ENCODE results near the gene FBXW7.

The FBXW7 gene

DNA sequence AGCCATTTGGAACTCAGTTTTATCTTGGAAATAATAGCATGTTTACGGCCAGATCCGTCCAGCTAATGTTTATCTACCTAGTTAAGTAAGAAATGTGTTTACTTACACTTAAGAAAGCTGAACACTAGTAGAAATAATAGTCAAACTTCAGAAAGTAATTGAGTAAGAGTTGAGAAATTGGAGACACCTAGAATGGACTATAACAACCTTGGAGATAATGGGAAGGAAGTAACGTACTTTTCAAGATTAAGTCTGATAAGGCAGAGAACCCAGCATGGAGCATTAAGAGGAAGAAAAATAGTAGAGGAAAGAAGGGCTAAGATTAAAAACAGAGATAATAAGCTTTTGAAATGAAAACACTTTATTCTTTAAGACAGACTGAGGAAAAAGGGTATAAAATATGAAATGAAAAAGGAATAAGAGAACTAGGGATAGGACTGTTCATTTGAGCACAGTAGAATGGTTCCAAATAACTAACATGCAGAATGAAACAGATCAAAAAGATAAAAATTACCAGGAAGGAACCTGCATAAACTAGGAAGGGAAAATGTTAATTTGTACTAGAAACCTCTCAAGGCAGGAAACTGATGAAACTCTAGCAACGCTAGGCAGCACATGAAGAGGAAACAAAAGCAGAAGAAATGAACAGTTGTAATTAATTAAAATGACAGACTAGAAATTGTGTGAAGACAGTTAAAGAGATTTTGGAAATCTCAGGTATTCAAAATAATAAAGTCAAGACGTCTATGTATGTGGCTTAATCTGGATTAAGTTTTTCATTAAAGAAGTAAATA is 71.7 kb downstream of the FBXW7 start:
- DNase-seq: no peak

- no peak for DNase-seq
Measured at GRCh38 chr4:152463562-152463961, 72.3 kb downstream of the FBXW7 start.

- DNase-seq: no peak
Measured at GRCh38 chr4:152462695-152463094, 73.2 kb downstream of the FBXW7 start.

GRCh38 chr4:152462047-152462446 is 73.8 kb downstream of the FBXW7 start:
- DNase-seq: no peak

GRCh38 chr4:152460488-152460887 is 75.4 kb downstream of the FBXW7 start:
- peak; percentile 36 for DNase-seq

DNA sequence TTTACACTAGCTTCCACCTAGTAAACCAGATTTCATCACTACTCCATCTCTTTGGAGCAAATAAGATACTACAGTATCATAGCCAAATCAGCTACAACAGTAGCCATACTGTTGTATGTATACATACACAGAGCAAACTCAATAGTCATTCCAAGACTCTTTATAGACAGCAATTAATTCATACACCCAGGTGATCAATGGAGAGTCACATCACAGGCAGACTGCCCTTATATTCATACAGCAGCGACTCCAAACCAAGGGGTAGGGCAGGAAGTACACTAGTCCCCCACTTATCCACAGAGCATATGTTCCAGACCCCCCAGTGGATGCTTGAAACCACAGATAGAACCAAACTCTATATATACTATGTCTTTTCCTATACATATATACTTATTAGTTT is 76.6 kb downstream of the FBXW7 start:
- DNase-seq: no peak

GRCh38 chr4:152458801-152459302 is 77.0 kb downstream of the FBXW7 start:
- DNase-seq: no peak

GRCh38 chr4:152456609-152457008 is 79.3 kb downstream of the FBXW7 start:
- no peak for DNase-seq

- DNase-seq: no peak
Measured at GRCh38 chr4:152455311-152455710, 80.6 kb downstream of the FBXW7 start.

- no peak for DNase-seq
Measured at GRCh38 chr4:152454398-152455011, 81.4 kb downstream of the FBXW7 start.

DNA sequence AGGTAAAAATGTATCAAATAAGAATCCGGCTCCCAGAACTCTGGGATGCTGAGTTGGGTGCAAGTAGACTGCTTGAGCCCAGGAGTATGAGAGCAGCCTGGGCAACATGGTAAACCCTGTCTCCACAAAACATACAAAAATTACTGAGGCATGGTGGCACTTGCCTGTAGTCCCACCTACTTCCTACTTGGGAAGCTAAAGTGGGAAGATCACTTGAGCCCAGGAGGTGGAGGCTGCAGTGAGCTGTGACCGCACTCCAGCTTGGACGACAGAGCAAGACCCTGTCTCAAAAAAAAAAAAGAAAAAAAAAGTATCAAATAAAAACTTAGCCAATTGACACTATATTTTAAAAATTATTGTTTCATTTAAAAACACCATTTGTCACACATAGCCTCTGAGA is 84.4 kb downstream of the FBXW7 start:
- DNase-seq: no peak

DNA sequence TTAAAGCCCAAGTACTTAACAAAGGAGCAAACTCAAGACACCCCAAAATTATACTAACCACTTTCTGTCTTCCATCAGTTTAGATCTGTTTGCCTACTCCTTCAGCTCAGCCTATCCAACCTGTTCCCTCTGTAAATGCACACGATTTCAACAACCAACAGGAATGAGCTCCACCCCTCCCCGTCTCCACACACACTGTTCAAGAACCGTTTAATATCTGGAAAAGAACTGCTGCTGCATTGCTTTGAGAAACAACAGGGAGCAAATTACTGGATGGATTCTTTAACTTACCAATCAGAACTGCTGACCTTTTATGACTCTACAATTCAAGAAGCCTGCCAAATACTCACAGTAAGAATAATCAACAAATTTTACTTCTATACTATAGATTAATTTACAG is 87.0 kb downstream of the FBXW7 start:
- DNase-seq: no peak

DNA sequence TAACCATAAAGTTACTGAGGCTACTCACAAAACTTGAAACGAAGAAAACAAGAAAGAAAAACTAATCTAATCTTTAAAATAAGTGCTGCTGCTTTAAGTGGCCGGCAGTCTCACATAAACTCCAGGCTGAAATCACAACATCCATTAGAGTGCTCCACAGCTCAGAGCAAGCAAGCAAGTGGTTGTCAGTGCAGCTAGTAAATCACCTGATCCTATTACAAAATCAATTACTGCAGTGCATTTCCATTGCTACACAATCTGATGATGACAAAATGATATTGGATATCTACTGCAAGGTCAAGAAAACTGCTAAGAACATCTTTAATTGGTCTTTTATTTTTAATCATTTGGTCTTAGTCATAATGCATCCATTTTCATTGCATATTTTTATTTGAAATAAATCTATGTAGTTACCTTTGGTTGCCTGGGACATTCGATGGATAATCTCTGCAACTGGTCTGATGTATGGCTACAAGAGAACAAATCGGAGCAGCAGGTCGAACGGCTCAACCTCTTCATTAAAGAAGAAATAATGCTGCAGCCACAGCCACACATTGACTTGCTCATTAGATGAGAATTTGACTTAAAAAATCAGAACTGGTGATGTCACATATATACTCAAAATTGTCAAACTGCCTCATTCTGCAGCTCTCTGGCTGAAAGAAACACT is 87.7 kb downstream of the FBXW7 start:
- DNase-seq: no peak

DNA sequence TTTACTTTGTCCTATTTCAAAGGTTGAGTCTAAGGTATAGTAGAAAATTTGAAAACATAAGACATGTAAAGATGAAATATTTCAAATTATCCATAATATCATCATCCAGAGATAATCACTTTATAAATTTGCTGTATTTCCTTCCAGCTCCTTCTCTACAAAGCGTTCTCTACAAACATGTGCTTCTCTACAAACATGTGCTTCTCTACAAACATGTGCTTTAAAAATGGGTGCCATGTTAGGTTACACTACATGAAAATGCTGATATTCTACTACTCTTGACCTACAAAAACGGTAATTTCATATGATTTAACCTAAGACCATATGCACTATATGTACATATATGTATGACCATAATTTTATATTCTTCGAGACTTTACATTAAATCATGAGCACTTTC is 92.0 kb downstream of the FBXW7 start:
- no peak for DNase-seq

DNA sequence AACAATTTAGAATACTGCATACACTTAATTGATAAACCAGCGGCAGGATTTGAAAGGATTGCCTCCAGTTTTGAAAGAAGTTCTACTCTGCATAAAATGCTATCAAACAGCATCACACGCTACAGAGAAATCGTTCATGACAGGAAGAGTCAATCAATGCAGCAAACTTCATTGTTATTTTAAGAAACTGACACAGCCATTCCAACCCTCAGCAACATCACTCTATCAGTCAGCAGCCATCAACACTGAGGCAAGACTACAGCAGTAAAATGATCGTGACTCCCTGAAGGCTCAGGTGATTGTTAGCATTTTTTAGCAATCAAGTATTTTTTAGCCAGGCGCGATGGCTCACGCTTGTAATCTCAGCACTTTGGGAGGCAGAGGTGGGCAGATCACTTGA is 98.3 kb downstream of the FBXW7 start:
- DNase-seq: no peak

- no peak for DNase-seq
Measured at GRCh38 chr4:152436384-152436783, 99.5 kb downstream of the FBXW7 start.

DNA sequence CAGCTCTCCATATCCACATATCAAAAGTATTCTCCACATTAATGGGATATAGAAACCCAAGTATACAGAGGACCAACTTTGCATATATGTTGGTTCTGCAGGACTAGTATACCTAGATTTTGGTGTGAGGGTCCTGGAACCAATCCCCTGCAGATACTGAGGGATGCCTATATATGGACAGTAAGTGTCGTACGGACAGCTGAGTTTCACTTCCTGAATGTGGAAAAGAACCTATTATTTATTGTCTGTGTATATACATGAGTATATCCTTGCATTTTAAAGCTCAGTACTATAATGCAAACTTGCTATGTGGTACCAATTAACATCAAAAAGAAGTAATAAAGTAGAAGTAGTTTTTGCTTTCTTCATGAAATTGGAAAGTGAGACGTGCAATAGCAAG is 101.9 kb downstream of the FBXW7 start:
- DNase-seq: no peak

GRCh38 chr4:152431784-152432183 is 104.1 kb downstream of the FBXW7 start:
- no peak for DNase-seq

- DNase-seq: no peak
Measured at GRCh38 chr4:152431291-152431690, 104.6 kb downstream of the FBXW7 start.

DNA sequence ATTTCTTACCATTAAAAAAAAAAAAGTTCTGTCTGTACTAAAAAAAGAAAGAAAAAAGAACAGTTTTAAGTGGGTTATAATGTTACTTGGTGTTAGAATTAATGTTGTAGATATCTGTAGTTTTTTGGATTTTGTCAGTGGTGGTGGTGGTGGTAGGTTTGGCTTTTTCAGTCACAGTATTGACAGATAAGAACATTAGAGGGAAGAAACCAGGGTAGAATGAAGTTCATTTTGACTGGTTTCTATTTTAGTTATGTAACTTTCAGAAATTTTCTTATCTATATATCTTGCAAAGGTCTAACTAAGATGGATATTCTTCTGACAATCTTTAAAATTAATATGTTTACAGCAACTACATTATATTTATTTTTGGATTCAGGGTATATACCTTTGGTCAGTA is 105.4 kb downstream of the FBXW7 start:
- DNase-seq: no peak

GRCh38 chr4:152427981-152428380 is 107.9 kb downstream of the FBXW7 start:
- no peak for DNase-seq

DNA sequence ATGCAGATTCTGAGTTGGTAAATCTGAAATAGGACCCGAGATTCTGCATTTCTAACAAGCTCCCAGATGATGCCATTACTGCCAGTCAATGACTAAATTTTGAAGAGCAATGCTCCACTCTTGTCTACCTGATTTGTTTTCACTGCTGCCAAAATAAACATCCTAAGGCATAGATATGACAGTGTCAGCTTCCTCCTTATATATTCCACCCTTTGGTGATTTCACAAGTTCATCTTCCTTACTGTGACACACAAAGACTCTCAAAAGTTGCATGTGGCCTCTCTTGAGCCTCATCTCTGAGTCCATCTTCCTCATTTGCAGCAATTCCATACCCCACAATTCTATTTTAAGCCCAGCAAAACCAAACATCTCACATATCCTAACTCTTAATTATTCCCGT is 110.9 kb downstream of the FBXW7 start:
- DNase-seq: no peak

DNA sequence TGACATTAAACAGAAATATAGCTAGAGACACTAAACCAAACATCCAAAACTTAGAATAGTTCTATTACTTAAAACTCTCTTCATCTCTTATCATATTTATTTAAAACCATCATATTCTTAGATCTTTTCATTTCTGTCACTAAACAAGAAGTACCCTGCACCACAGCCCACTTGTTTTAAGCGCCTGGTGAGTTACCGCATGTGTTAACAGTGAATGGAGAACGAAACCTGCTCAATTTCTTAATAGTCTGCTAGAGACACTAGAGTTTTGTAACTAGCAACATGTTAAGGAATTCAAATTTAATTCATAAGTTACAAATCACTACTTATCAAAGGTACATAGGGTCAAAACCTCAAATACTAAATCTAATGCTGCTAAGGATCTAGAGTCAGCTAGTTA is 111.5 kb downstream of the FBXW7 start:
- DNase-seq: no peak

GRCh38 chr4:152422817-152423320 is 113.0 kb downstream of the FBXW7 start:
- no peak for DNase-seq

Data from NCI-H524 treated with DMSO at 0.1 percent for 48 hours (cell line).